Left ventricle myocardium inferior (tissue), 1 donor: ENCODE data around the gene MYO18A. TPM values are rescaled to one million over a fixed set of nuclear protein-coding genes. Genes with fewer than 3 reads are reported as not detected.

Experiments used
- DNase-seq: peaks from one replicate; pipeline ENCODE4 v3.0.0-alpha.2; 2020
- H3K27ac ChIP-seq: fragments of 200-600 bp; replicated peaks from 2 replicates; pipeline ENCODE4 v1.8.0; 2021
- H3K27me3 ChIP-seq: fragments of 200-600 bp; 2 replicates; pipeline ENCODE4 v1.8.0; 2021; ENCODE audit warnings: low read depth
- H3K36me3 ChIP-seq: fragments of 200-600 bp; 2 replicates; pipeline ENCODE4 v1.8.0; 2021
- H3K4me1 ChIP-seq: fragments of 200-600 bp; 2 replicates; pipeline ENCODE4 v1.8.0; 2021
- H3K4me3 ChIP-seq: fragments of 200-600 bp; 2 replicates; pipeline ENCODE4 v1.8.0; 2021; ENCODE audit warnings: mild to moderate bottlenecking, moderate library complexity
- H3K9me3 ChIP-seq: fragments of 200-600 bp; replicated peaks from 2 replicates; pipeline ENCODE4 v1.8.0; 2021
- CTCF ChIP-seq: fragments of 200-600 bp; IDR thresholded peaks from 2 replicates; pipeline ENCODE4 v1.8.0; 2021; ENCODE audit warnings: antibody characterized with exemption, mild to moderate bottlenecking, borderline replicate concordance
- intact Hi-C: fragments of 100-400 bp; cut with micrococcal nuclease; formaldehyde crosslinking; loops from one replicate; pipeline ENCODE4 v1.11.0; 2022
- total RNA-seq: library from RNA; stranded (reverse); fragmentation: NEBNext Ultra II Directional; extraction: Animal tissue kit (Norgen Biotek cat#: 25700); gene quantifications from one replicate; pipeline ENCODE4 v1.2.1, GENCODE V29; 2021
- donor health status: DM: no; HTN: yes; CAD: no; lungs with severe emphysema.

Gene MYO18A
- total RNA-seq, 1 donor from 2014 or later: 397 TPM

DNA sequence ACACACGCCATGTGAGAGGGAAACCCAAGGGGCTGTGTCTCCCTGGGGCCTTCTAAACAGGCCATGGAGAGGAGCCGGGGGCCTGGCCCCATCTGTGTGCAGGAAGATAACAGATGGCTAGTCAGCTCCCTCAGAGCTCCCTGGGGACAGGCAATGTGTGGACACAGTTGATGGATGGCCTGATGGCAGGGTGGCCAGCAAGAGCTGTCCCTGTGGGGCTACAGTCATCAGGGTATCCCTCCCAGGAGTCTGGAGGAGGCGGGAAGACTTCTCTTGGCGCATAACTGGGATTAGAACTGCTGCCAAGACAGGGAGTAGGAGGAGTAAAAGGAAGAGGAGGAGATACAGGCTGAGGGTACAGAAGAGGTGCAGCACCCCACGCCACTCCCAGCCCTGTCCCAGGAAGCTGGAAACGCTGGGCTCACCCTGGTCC, 17.3 kb downstream of the MYO18A start:
- Histone ChIP-seq H3K4me3 (no peak overlapping the region), H3K36me3 (peaks cover 29% of the 10 kb centered on the region), H3K4me1 (peaks cover 56% of the 10 kb centered on the region), H3K27ac (no peak overlapping the region), H3K27me3 (no peaks in the 10 kb centered on the region), H3K9me3 (no peaks in the 10 kb centered on the region)
- no peak for TF ChIP-seq CTCF
- DNase-seq: no peak
- intact Hi-C loops: no loop called here

DNA sequence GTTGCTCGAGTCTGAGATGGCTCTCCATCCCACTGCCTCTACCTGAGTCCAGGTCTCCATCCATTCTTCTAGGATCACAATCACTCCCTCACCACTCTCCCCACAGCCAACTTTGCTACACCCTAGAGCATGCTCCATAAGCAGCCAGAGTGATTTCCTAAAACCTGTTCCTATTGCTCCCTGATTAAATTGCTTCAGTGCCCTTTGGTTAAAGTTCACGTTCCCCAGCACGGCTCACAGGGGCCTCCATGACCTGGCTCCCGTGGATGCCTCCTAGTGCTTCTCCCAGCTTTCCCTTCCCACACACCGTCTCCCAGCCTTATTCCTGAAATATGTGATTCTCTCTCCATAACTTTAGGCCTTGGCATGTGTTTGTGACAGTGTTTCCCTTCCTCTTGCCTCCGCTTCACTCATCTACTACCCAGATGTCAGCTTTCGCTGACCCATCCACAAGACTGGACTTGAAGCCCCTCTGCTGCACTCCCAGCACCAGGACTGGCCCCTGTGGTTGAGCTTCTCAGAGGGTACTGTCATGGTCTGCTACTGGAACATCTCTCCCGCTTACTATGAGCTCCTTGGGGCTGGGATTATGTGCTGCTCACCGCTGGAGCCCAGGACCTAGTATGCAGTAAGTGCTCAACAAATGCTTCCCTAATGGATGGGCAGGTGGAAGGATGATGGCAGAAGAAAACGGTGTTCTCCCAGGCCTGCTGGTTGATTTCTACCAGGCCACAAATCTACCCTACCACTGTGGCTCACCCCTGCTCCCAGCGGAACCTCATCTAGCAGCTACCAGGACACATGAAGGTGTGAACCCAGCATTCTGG, 17.9 kb downstream of the MYO18A start:
- Histone ChIP-seq H3K27ac (no peak overlapping the region), H3K27me3 (no peaks in the 10 kb centered on the region), H3K4me3 (no peak overlapping the region), H3K36me3 (peaks cover 29% of the 10 kb centered on the region), H3K4me1 (peaks cover 56% of the 10 kb centered on the region), H3K9me3 (no peaks in the 10 kb centered on the region)
- no peak for DNase-seq
- intact Hi-C loops: no loop called here
- no peak for TF ChIP-seq CTCF

DNA sequence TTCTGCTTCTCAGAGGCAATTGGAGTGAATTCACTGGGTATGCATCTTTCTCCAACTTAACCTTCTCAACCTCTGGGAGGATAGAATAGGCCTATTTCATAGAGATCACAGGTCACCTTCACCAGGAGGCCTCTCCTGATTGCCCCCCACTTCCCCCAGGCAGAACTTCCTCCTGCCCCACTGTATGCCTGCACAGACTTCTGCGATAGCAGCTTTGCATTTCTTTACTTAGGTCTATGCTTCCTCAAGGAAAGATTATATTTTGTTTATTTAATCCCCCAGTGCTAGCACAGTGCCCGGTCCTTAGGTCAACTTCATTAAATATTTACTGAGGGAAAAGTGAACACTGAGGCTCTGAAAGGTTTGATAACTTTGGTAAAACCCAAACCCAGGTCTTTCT, 19.9 kb downstream of the MYO18A start:
- no peak overlapping the region for H3K4me3 ChIP-seq
- H3K27me3 ChIP-seq: no peaks in the 10 kb centered on the region
- H3K9me3 ChIP-seq: no peaks in the 10 kb centered on the region
- H3K4me1 ChIP-seq: peaks cover 75% of the 10 kb centered on the region
- intact Hi-C loops: no loop called here
- no peak overlapping the region for H3K27ac ChIP-seq
- no peak for TF ChIP-seq CTCF
- no peak for DNase-seq
- peaks cover 13% of the 10 kb centered on the region for H3K36me3 ChIP-seq

- TF ChIP-seq CTCF: no peak
- peaks cover 6% of the 10 kb centered on the region for H3K36me3 ChIP-seq
- no peaks in the 10 kb centered on the region for H3K9me3 ChIP-seq
- intact Hi-C loops: no loop called here
- H3K27ac ChIP-seq: no peak overlapping the region
- H3K27me3 ChIP-seq: no peaks in the 10 kb centered on the region
- no peak for DNase-seq
- H3K4me1 ChIP-seq: peaks cover 79% of the 10 kb centered on the region
- no peak overlapping the region for H3K4me3 ChIP-seq
Measured at GRCh38 chr17:29159306-29159860, 20.8 kb downstream of the MYO18A start.

GRCh38 chr17:29158488-29159275, 21.5 kb downstream of the MYO18A start:
- Histone ChIP-seq H3K36me3 (peaks cover 6% of the 10 kb centered on the region), H3K4me1 (peaks cover 79% of the 10 kb centered on the region), H3K27ac (no peak overlapping the region), H3K27me3 (no peaks in the 10 kb centered on the region), H3K4me3 (no peak overlapping the region), H3K9me3 (no peaks in the 10 kb centered on the region)
- no peak for DNase-seq
- no peak for TF ChIP-seq CTCF
- intact Hi-C loops: no loop called here
